Lung (tissue), 12 donors: ENCODE data around the gene CEP76. TPM values are rescaled to one million over a fixed set of nuclear protein-coding genes. Genes with fewer than 3 reads are reported as not detected.
A peak's percentile ranks its signal among the peaks of the same experiment; 100 is the strongest.

ENCODE experiments used
- ATAC-seq: fragments of 200-7000 bp; cut with Tn5 transposase; one replicate; pipeline ENCODE4 v1.9.1; 2020; ENCODE audit warnings: moderate number of reproducible peaks; ENCODE audit not compliant: insufficient read depth, low FRiP score
- DNase-seq, 3 donors: peaks; one replicate each; pipeline ENCODE4 v3.0.0-alpha.2; 2013 to 2017
- H3K27ac ChIP-seq, 2 donors: one replicate each; pipeline ENCODE4 v1.5.1; 2013; ENCODE audit warnings: mild to moderate bottlenecking in 2 of 2, moderate library complexity in 2 of 2, control low read depth in 1 of 2, inconsistent platforms in 1 of 2, low read depth in 1 of 2, low read length in 1 of 2
- H3K27me3 ChIP-seq, 3 donors: one replicate each; pipeline ENCODE4 v1.5.1; 2013; ENCODE audit warnings: low read length in 2 of 3; ENCODE audit not compliant: control insufficient read depth in 3 of 3, insufficient read depth in 3 of 3
- H3K36me3 ChIP-seq, 4 donors: one replicate each; pipeline ENCODE4 v1.5.1; 2013; ENCODE audit warnings: low read length in 4 of 4, mild to moderate bottlenecking in 1 of 4, moderate library complexity in 1 of 4; ENCODE audit not compliant: control insufficient read depth in 4 of 4, insufficient read depth in 4 of 4
- H3K4me1 ChIP-seq, 5 donors: one replicate each; pipeline ENCODE4 v1.5.1; 2013; ENCODE audit warnings: low read length in 5 of 5, mild to moderate bottlenecking in 2 of 5, moderate library complexity in 1 of 5; ENCODE audit not compliant: control insufficient read depth in 5 of 5, insufficient read depth in 5 of 5
- H3K4me3 ChIP-seq: one replicate; pipeline ENCODE4 v1.5.1; 2013; ENCODE audit warnings: mild to moderate bottlenecking, control low read depth, moderate library complexity
- H3K9ac ChIP-seq, 2 donors: one replicate each; pipeline ENCODE4 v1.5.1; 2013; ENCODE audit warnings: low read length in 2 of 2, control low read depth in 1 of 2; ENCODE audit not compliant: insufficient read depth in 1 of 2
- H3K9me3 ChIP-seq, 4 donors: one replicate each; pipeline ENCODE4 v1.5.1; 2013; ENCODE audit warnings: low read length in 3 of 4, mild to moderate bottlenecking in 1 of 4, moderate library complexity in 1 of 4; ENCODE audit not compliant: control insufficient read depth in 4 of 4, insufficient read depth in 3 of 4
- CTCF ChIP-seq: IDR thresholded peaks from 2 replicates; pipeline ENCODE4 v1.5.1; 2012; ENCODE audit warnings: mild to moderate bottlenecking; ENCODE audit errors: control extremely low read depth, extremely low read depth
- WGBS, 2 donors: extraction: QIAGEN DNeasy Blood & Tissue Kit; methylation state at CpG; one replicate each; pipeline ENCODE4 v1.1.7; 2013; 5-methylcytosine and 5-hydroxymethylcytosine counted together
- polyA plus RNA-seq, 2 donors: library from polyadenylated mRNA; stranded (reverse); fragments of 200-250 nt; gene quantifications; one replicate each; pipeline ENCODE4 v1.2.1, GENCODE V29; 2013
- total RNA-seq, 2 donors: library from RNA; depleted of rRNA in 1 of 2; stranded (reverse); fragments of >200 nt in 1 of 2; gene quantifications; one replicate each; pipeline ENCODE4 v1.2.1, GENCODE V29; 2014 to 2021
- donor health status: control.
- donor health status: control.
- donor health status: Bipolar disorder and iron deficiency.
- donor health status: healthy.
- donor health status: DM: yes; HTN: yes; CAD: no.

The CEP76 gene
- total and polyA plus RNA-seq, 4 donors: 3.0 to 10.4 (median 3.9) TPM

- no peak overlapping the region for H3K9ac ChIP-seq
- WGBS, 2 donors: 70% methylated on average over 14 of the region's 14 CpGs
- no peak overlapping the region for H3K4me3 ChIP-seq
- peak; percentile 88 for TF ChIP-seq CTCF
- H3K27me3 ChIP-seq: no peaks in the 10 kb centered on the region
- no peak overlapping the region for H3K27ac ChIP-seq
- peak; percentile 73 to 84 (median 83) for DNase-seq
- no peaks in the 10 kb centered on the region for H3K4me1 ChIP-seq
- peak; percentile 81 for ATAC-seq
- no peaks in the 10 kb centered on the region for H3K9me3 ChIP-seq
- peaks cover 11 to 34% (median 17%) of the 10 kb centered on the region in 4 donors for H3K36me3 ChIP-seq
Observed at GRCh38 chr18:12726774-12727550, 24.4 kb upstream of the CEP76 start.

GRCh38 chr18:12726331-12726730, 23.8 kb upstream of the CEP76 start:
- ATAC-seq (no peak), DNase-seq (no peak)
- no peak overlapping the region for H3K4me3 ChIP-seq
- H3K27ac ChIP-seq: no peak overlapping the region
- no peak for TF ChIP-seq CTCF
- peaks cover 13 to 37% (median 18%) of the 10 kb centered on the region in 4 donors for H3K36me3 ChIP-seq
- H3K27me3 ChIP-seq: no peaks in the 10 kb centered on the region
- WGBS, 2 donors: 45 to 60% methylated on average over 4 of the region's 4 CpGs
- H3K4me1 ChIP-seq: no peaks in the 10 kb centered on the region
- no peak overlapping the region for H3K9ac ChIP-seq
- no peaks in the 10 kb centered on the region for H3K9me3 ChIP-seq

DNA sequence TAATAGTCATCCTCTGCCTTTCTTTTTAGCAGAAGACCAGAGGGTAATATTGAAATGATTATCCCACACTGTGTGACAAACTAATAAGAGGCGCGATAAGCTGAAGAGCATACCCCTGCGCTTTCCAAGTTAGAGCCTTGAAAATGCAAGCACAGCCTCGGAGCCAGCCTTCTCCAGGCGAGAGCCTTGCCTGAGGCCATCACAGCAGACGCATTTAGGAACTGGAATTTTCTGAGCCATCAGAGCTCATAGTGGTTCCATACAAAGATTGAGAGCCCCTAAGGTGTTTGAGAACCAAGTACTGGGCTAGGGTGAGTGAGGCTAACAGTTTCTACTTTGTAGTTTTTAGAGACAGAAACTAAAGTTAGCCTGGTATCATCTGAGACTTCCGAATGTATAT, 20.2 kb upstream of the CEP76 start:
- Histone ChIP-seq H3K9ac (no peak overlapping the region), H3K9me3 (no peaks in the 10 kb centered on the region), H3K4me1 (no peaks in the 10 kb centered on the region), H3K36me3 (peaks cover 16 to 48% (median 26%) of the 10 kb centered on the region in 4 donors), H3K4me3 (no peak overlapping the region), H3K27ac (no peak overlapping the region), H3K27me3 (no peaks in the 10 kb centered on the region)
- 83% methylated on average over 7 of the region's 7 CpGs for WGBS, 2 donors
- no peak for ATAC-seq
- TF ChIP-seq CTCF: no peak
- DNase-seq: no peak
